A673 (cell line): Measurements from ENCODE around the gene ADAD2.

Experiments used
- EZH2 ChIP-seq: fragments of 200-600 bp; sonication (generic); IDR thresholded peaks from 2 replicates; pipeline ENCODE4 v1.6.1; 2017; ENCODE audit warnings: borderline replicate concordance, low read depth, mild to moderate bottlenecking, mixed read lengths, antibody characterized with exemption, low read length; ENCODE audit not compliant: poor library complexity, severe bottlenecking
- TF ChIP-seq, protein P1 (sequence below): fragments of 300-800, 200-600 bp; sonication (generic); conservative IDR thresholded peaks from 2 replicates; pipeline ENCODE4 v1.5.1; 2017; ENCODE audit warnings: low read depth, mild to moderate bottlenecking, antibody characterized with exemption, low read length, moderate library complexity, mixed read lengths

DNA sequence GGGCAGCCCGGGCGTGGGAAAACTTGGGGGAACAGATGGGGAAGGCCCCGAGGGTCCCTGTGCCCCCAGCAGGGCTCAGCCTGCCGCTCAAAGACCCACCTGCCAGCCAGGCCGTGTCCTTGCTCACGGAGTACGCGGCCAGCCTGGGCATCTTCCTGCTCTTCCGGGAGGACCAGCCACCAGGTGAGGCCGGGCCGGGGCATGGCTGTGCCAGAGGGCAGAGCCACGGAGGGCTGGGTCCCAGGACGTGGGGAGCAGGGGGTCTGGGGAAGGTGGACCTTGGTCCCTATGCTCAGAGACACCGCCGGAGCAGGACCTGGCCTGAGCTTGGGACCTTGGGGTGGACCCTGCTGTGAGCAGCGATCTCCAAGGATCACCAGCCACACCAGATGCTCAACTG is 509 bp downstream of the ADAD2 start:
- TF ChIP-seq, protein P1, sequence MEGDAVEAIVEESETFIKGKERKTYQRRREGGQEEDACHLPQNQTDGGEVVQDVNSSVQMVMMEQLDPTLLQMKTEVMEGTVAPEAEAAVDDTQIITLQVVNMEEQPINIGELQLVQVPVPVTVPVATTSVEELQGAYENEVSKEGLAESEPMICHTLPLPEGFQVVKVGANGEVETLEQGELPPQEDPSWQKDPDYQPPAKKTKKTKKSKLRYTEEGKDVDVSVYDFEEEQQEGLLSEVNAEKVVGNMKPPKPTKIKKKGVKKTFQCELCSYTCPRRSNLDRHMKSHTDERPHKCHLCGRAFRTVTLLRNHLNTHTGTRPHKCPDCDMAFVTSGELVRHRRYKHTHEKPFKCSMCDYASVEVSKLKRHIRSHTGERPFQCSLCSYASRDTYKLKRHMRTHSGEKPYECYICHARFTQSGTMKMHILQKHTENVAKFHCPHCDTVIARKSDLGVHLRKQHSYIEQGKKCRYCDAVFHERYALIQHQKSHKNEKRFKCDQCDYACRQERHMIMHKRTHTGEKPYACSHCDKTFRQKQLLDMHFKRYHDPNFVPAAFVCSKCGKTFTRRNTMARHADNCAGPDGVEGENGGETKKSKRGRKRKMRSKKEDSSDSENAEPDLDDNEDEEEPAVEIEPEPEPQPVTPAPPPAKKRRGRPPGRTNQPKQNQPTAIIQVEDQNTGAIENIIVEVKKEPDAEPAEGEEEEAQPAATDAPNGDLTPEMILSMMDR = no peak
- no peak for TF ChIP-seq EZH2
